GM21390 (cell line): ENCODE data around the gene MED12.

Source experiments
- ATAC-seq: cut with Tn5 transposase; IDR thresholded peaks from one replicate; pipeline ENCODE4 v1.9.1; 2021; ENCODE audit not compliant: unreplicated experiment

MED12 gene

GRCh38 chrX:71107245-71107644 lies 11.2 kb upstream of the MED12 start:
- no peak for ATAC-seq

- no peak for ATAC-seq
These were observed 10.5 kb upstream of the MED12 start for GRCh38 chrX:71107762-71108360.

GRCh38 chrX:71109051-71109450 lies 9.3 kb upstream of the MED12 start:
- ATAC-seq = no peak

GRCh38 chrX:71111141-71111843 lies 7.1 kb upstream of the MED12 start, which contains the start of gene IL2RG:
Gene IL2RG, minus strand, starts transcription at chrX:71111577. Its CDS starts 38 bp downstream, at chrX:71111539.
- ATAC-seq = peak; percentile 92

- ATAC-seq = peak; percentile 21
These were observed 6.4 kb upstream of the MED12 start for GRCh38 chrX:71111921-71112431.

- ATAC-seq = no peak
These were observed 1.0 kb upstream of the MED12 start for GRCh38 chrX:71117358-71117757.

GRCh38 chrX:71118985-71119535 lies 664 bp downstream of the MED12 start:
- no peak for ATAC-seq

- ATAC-seq = no peak
These were observed 9.9 kb downstream of the MED12 start for GRCh38 chrX:71128166-71128833.

- ATAC-seq = peak; percentile 58
These were observed 10.7 kb downstream of the MED12 start for GRCh38 chrX:71128915-71129765.

GRCh38 chrX:71131510-71131909 lies 13.1 kb downstream of the MED12 start:
- ATAC-seq = no peak

- no peak for ATAC-seq
These were observed 22.0 kb downstream of the MED12 start for GRCh38 chrX:71140440-71140839.

GRCh38 chrX:71143508-71143907 lies 25.1 kb downstream of the MED12 start:
- ATAC-seq = no peak

- no peak for ATAC-seq
These were observed 26.3 kb downstream of the MED12 start, which contains the start of gene NLGN3 for GRCh38 chrX:71144651-71145050. Gene NLGN3, plus strand, starts transcription at chrX:71144841. Its CDS starts 2,909 bp downstream, at chrX:71147750.

GRCh38 chrX:71147496-71148277 lies 29.3 kb downstream of the MED12 start:
- no peak for ATAC-seq

- ATAC-seq = no peak
These were observed 29.9 kb downstream of the MED12 start for GRCh38 chrX:71148278-71148663.

- ATAC-seq = no peak
These were observed 33.0 kb downstream of the MED12 start for GRCh38 chrX:71151366-71151765.

- no peak for ATAC-seq
These were observed 35.8 kb downstream of the MED12 start for GRCh38 chrX:71154196-71154595.

GRCh38 chrX:71154641-71155040 lies 36.2 kb downstream of the MED12 start:
- ATAC-seq = no peak

- no peak for ATAC-seq
These were observed 40.2 kb downstream of the MED12 start for GRCh38 chrX:71158603-71159002.

GRCh38 chrX:71159335-71159734 lies 40.9 kb downstream of the MED12 start:
- no peak for ATAC-seq
